ENCODE measurements around the gene GAN. TPM values are rescaled to one million over a fixed set of nuclear protein-coding genes. Genes with fewer than 3 reads are reported as not detected.

Gene GAN
- total RNA-seq, 1 experiment from 2014 or later, result 5.3 TPM

GRCh38 chr16:81399909-81400308, 85.1 kb downstream of the GAN start:
- CTCF ChIA-PET, result no interaction called here
- H3K27ac ChIP-seq (ENCODE audit: low read length), result peak overlapping the region; percentile 97
- intact Hi-C loops (cut with micrococcal nuclease), result loop anchor here (5.0 kb wide), 2 partner anchors 112 to 222 kb away; no protein-coding TSS in a partner anchor
- ATAC-seq (no peak), DNase-seq (no peak)
- no peak overlapping the region for H3K9ac ChIP-seq (ENCODE audit: low read length)
- H3K9me3 ChIP-seq (ENCODE audit: low read length), result peaks cover 6% of the 10 kb centered on the region; the same call in 1 of the 2 replicates
- no TSS peak for BruUV-seq (replicated peaks)
- no peaks in the 10 kb centered on the region for H4K20me1 ChIP-seq (ENCODE audit: low read length)
- H3K79me2 ChIP-seq (ENCODE audit: low read length), result 0 out of 2 replicates have a peak, but pooled peaks cover 4% of the 10 kb centered on the region
- TF ChIP-seq EZH2 (IDR thresholded peaks at IDR 0.05; ENCODE audit: low read length, unreplicated experiment) (no peak), EZH2phosphoT487 (IDR thresholded peaks at IDR 0.05; ENCODE audit: borderline replicate concordance, low read length) (no peak), CTCF (conservative IDR thresholded peaks at IDR 0.05; ENCODE audit: low read depth, low read length) (no peak)
- no peak overlapping the region for H3K4me3 ChIP-seq (ENCODE audit: low read length)
- no peaks in the 10 kb centered on the region for H3K27me3 ChIP-seq (ENCODE audit: low read length)
- H3K9me2 ChIP-seq (replicated peaks; ENCODE audit: low read length), result no peaks in the 10 kb centered on the region
- H3K4me1 ChIP-seq (ENCODE audit: insufficient read depth, low read length), result peaks cover 26% of the 10 kb centered on the region
- H3K4me2 ChIP-seq (ENCODE audit: low read length), result no peak overlapping the region
- POLR2A ChIA-PET (ENCODE audit: unreplicated experiment), result no interaction called here
- no peak overlapping the region for H2AFZ ChIP-seq (ENCODE audit: low read length)
- H3K36me3 ChIP-seq (ENCODE audit: low read depth, low read length), result peaks cover 3% of the 10 kb centered on the region; the same call in 1 of the 2 replicates
- H3F3A ChIP-seq (ENCODE audit: low read length, unreplicated experiment), result no peaks in the 10 kb centered on the region

GRCh38 chr16:81401035-81401950, 86.5 kb downstream of the GAN start:
- Histone ChIP-seq H3K9me2 (replicated peaks; ENCODE audit: low read length) (no peaks in the 10 kb centered on the region), H3K4me3 (ENCODE audit: low read length) (peak overlapping the region; percentile 45), H3K4me1 (ENCODE audit: insufficient read depth, low read length) (peaks cover 33% of the 10 kb centered on the region), H3K9ac (ENCODE audit: low read length) (peak overlapping the region; percentile 76), H2AFZ (ENCODE audit: low read length) (peak overlapping the region; percentile 62), H3K9me3 (ENCODE audit: low read length) (peaks cover 6% of the 10 kb centered on the region; the same call in 1 of the 2 replicates), H3K79me2 (ENCODE audit: low read length) (0 out of 2 replicates have a peak, but pooled peaks cover 4% of the 10 kb centered on the region), H3F3A (ENCODE audit: low read length, unreplicated experiment) (no peaks in the 10 kb centered on the region), H3K27me3 (ENCODE audit: low read length) (no peaks in the 10 kb centered on the region), H3K27ac (ENCODE audit: low read length) (peak overlapping the region; percentile 97), H3K36me3 (ENCODE audit: low read depth, low read length) (peaks cover 3% of the 10 kb centered on the region; the same call in 1 of the 2 replicates), H3K4me2 (ENCODE audit: low read length) (peak overlapping the region; percentile 73), H4K20me1 (ENCODE audit: low read length) (no peaks in the 10 kb centered on the region)
- TF ChIP-seq EZH2phosphoT487 (IDR thresholded peaks at IDR 0.05; ENCODE audit: borderline replicate concordance, low read length) (no peak), EZH2 (IDR thresholded peaks at IDR 0.05; ENCODE audit: low read length, unreplicated experiment) (no peak), CTCF (conservative IDR thresholded peaks at IDR 0.05; ENCODE audit: low read depth, low read length) (no peak)
- ATAC-seq (peak; percentile 63), DNase-seq (peak; percentile 92)
- intact Hi-C loops (cut with micrococcal nuclease), result loop anchor here (5.0 kb wide), 2 partner anchors 111 to 221 kb away; no protein-coding TSS in a partner anchor
- CTCF ChIA-PET, result no interaction called here
- BruUV-seq (replicated peaks), result TSS peak; percentile 90
- POLR2A ChIA-PET (ENCODE audit: unreplicated experiment), result interaction anchor here (0.5 kb wide), 2 partner anchors 134 to 146 kb away, joined by 3 to 6 read pairs; no protein-coding TSS in a partner anchor
